Measurements from ENCODE around the gene R3HCC1L.
"Not testable (repeated sequence)": the region's sequence is repeated elsewhere in the genome, so short reads cannot be mapped to it uniquely, and the experiment has no call there.

R3HCC1L gene

DNA sequence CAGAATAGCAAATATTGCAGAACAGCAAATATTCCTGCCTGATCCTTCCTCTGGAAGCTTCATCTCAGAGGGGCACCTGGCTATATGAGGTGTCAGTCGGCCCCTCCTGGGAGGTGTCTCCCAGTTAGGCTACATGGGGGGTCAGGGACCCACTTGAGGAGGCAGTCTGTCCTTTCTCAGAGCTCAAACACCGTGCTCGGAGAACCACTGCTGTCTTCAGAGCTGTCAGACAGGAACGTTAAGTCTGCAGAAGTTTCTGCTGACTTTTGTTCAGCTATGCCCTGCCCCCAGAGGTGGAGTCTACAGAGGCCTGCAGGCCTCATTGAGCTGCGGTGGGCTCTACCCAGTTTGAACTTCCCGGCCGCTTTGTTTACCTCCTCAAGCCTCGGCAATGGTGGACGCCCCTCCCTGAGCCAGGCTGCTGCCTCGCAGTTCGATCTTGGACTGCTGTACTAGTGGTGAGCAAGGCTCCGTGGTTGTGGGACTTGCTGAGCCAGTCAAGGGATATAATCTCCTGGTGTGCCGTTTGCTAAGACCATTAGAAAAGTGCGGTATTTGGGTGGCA, 48.0 kb downstream of the R3HCC1L start:
- DNase-seq: not testable (repeated sequence)

DNA sequence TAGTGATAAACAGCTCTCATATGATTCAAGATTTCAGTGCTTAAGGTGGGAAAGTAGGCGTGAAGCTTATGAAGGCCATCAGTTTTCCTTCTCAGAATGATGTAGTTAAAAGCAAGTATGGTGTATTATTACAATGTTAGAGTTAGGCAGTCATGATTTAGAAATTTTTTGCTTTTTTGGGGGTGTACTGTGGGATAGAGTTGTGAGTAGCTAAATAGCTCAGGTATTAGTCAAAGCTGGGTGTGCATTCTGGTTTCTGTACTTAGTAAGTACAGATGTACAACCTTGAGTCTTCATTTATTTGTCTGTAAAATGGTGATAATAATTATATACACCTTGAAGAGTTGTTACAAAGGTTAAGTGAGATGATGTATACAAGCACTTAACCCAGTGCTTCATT, 52.2 kb downstream of the R3HCC1L start:
- DNase-seq: no peak

DNA sequence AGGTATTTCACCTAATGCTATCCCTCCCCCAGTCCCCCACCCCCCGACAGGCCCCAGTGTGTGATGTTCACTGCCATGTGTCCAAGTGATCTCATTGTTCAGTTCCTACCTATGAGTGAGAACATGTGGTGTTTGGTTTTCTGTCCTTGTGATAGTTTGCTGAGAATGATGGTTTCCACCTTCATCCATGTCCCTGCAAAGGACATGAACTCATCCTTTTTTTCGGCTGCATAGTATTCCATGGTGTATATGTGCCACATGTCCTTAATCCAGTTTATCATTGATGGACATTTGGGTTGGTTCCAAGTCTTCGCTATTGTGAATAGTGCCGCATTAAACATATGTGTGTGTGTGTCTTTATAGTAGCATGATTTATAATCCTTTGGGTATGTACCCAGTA, 56.3 kb downstream of the R3HCC1L start:
- not testable (repeated sequence) for DNase-seq

DNA sequence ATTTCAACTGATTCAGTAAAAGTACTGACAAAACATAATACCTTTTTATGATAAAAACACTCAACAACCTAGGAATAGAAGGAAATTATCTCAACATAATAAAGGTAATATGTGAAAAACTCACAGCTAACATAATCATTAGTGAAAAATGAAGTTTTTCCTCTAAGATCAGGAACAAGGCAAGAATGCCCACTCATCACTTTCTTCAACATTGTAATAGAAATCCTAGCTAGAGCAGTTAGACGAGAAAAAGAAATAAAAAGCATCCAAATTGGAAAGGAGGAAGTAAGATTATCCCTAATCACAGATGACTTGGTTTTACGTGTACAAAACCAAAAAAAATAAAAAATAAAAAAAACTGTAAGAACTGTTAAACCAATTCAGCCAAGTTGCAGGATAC, 58.6 kb downstream of the R3HCC1L start:
- DNase-seq: no peak

DNA sequence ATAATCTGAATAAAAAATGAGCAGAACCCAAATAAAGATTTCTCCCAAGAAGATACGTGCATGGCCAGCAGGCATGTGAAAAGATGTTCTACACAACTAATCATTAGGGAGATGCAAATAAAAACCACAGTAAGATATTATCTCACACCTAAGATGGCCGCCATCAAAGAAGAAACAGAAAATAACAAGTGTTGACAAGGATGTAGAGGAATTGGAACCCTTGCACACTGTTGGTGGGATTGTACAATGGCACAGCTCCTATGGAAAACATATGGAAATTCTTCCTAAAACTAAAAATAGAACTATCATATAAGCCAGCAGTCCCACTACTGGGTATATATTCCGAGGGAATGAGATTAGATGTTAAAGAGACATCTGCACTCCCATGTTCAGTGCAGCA, 60.2 kb downstream of the R3HCC1L start:
- no peak for DNase-seq

DNA sequence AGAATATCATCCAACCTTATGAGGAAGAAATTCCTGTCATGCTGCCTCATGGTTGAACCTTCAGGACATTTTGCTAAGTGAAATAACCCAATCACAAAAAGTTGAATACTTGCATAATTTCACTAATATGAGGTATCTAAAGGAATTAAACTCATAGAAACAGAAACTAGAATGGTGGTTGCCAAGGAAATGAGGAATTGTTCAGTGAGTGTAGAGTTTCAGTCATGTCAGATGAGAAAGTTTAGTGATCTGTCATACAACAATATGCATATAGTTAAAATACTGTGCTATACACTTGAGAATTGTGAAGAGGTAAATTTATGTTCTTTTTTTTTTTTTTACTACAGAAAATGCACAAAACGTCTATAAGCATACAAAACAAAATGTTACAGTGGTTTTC, 60.7 kb downstream of the R3HCC1L start:
- no peak for DNase-seq

DNA sequence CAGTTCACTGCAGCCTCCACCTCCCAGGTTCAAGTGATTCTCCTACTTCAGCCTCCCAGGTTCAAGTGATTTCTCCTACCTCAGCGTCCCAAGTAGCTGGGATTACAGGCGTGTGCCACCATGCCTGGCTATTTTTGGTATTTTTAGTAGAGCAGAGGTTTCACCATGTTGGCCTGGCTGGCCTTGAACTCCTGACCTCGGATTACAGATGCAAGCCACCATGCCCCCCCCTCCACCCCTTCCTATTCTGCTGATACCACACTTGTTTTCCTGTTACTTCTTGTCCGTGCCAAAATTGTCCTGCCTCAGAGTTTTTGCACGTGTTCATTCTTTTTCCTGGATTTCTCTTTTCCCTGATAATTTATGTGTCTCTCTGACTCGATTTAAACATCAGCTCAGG, 62.5 kb downstream of the R3HCC1L start:
- DNase-seq: no peak

DNA sequence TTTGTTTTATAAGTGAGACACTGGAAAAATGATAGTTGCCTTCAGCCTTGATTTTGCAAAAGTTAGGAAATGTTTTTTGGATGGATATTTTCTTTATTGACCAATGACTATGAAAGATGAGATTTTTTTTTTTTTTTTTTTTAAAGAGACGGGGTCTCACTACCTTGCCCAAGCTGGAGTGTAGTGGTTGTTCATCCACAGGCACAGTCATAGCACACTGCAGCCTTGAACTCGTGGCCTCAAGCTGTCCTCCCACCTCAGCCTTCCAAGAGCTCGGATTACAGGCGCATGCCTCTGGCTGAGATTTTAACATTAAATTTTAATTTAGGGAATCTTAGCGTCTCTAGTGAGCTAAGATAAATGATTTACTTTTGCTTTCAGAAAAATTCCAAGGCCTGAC, 67.3 kb downstream of the R3HCC1L start:
- no peak for DNase-seq

DNA sequence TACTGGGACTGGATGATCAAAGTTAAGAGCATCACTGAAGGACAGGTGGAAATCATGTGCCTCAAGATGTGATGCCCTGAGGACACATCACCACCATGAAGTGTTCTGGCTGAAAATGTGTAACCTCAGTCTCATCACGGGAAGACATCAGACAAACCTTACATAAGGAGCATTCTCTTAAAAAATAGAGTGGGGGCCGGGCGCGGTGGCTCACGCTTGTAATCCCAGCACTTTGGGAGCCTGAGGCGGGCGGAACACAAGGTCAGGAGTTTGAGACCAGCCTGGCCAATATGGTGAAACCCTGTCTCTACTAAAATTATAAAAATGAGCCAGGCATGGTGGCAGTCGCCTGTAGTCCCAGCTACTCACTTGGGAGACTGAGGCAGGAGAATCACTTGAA, 67.9 kb downstream of the R3HCC1L start:
- no peak for DNase-seq

DNA sequence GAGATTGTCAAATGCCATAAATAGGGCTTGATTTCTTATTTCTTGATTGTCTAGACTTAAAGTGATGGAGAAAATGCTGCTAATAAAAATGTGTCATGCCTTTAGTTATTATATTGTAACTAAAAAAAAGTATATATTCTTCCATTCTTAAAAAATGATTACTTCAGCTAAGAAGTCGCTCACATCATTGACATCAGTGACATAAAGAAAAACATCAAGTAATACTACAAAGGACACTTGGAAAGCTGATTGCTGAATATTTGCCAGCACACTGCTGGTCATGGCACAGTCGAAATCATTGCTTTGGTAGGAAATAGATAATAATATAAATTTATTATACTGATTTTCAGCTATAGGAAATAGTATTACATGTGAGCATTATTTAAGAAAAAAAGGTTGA, 70.9 kb downstream of the R3HCC1L start:
- DNase-seq: no peak

DNA sequence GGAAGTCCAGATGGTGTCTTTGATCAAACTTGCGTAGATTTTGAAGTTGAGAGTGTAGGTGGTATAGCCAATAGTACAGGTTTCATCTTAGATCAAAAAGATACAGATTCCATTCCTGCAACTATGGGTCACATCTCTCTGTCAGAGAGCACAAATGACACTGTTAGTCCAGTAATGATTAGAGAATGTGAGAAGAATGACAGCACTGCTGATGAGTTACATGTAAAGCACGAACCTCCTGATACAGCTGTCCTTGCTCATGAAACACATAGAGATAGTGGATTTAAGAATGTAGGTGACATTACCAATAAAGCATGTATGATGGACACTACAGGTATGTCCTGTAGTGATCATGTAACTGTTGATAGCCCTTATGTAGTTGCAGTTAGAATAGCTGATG, 74.5 kb downstream of the R3HCC1L start:
- DNase-seq: no peak

DNA sequence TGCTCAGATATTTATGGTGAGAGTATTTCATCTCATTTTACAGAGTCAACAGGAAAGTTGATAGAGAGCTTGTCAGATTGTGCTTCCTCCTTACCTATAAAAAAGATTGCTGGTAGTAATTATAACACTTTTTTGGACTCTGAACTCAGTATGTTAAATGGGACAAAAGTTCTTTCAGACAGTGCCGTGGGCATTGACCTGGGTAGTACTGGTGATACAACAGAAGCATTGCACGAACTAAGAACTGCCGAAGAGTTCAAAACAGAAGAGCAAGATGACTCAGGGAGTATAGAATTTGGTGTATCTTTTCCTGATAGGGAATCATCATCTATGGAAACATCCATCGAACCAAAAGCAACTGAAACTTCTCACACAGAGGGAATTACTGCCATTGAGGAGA, 75.0 kb downstream of the R3HCC1L start:
- no peak for DNase-seq

DNA sequence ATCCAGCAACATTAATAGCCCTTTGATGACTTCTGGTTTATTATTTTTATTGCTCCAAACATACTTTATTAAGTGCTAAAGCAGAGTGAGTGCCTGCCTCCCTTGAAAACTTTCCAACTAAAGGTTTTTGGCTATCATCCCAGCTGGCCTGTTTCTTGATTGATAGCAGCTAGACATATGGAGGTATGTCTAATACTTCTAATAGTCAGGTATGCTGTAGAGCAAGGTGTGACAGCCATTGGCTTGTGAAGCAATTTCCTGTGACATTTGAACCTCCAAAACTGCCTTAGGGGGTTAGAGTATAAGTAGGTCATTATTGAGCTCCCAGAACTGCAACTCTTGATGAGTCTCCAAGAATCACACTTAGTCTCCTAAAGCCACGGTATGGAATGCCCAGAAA, 77.7 kb downstream of the R3HCC1L start:
- DNase-seq: no peak

DNA sequence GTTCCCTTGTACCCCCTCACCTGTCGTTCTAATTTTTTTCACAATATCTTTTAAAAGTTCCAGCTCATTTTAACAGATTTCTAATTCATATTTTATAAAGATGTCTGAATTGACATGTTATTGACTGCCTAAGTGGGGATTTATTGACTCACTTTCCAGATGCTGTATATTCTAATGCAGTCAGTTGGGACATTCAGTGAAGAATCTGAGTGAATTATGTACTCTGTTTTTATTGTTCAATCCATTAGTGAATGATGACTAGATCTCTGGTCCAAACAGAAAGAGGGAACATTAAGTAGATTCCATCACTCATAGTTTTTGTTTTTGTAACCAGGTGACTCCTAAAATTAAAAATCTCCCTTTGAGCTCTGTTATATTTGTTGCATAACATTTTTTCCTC, 79.3 kb downstream of the R3HCC1L start:
- no peak for DNase-seq

DNA sequence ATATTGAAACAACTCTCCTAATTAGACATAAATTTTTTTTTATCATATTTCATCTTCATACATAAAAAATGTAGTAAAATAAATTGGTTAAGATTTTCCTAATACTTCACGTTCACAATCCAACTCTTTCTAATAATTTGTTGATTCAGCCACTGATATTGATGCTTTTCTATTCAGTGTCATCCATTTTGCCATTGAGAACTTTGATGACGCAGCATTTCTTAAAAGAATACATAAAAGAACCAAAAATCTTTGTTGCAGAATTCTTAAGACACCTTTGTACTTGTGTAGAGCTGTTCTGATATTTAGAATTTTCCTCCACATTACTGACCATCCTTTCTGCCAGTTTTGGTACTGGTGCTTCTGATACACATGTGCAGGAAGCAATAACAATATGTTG, 80.9 kb downstream of the R3HCC1L start:
- DNase-seq: no peak

DNA sequence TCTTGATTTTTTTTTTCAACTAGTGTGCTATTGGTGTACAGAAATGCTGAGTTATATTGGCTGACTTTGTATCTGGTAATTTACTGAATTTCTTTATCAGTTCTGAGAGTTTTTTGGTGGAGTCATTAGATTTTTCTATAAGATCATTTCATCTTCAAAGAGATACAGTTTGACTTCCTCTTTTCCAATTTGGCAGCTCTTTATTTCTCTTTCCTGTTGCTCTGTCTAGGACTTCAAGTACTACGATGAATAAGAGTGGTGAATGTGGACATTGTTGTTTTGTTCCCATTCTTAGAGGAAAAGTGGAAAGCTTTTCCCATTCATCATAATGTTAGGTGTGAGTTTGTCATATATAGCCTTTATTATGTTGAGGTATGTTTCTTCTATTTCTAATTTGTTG, 83.3 kb downstream of the R3HCC1L start:
- DNase-seq: no peak

DNA sequence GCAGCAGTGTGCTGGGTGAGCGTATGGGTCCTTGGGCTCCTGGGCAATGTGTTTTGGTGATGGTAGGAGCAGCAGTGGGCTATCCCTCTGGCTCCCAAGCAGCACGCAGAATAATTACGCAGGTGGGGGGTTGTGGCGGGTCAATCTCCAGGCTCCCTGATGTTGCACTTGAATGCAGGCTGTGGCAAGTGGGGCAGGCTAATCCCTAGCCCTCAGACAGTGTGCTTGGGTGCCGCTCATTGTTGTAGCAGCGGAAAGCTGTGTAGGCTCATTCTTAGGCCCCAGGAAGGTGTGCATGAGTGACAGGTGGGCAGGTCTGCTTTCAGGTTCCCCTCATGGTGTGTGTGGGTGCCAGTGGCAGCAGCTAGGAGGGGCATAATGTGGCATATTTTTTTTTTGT, 89.4 kb downstream of the R3HCC1L start:
- DNase-seq: no peak

DNA sequence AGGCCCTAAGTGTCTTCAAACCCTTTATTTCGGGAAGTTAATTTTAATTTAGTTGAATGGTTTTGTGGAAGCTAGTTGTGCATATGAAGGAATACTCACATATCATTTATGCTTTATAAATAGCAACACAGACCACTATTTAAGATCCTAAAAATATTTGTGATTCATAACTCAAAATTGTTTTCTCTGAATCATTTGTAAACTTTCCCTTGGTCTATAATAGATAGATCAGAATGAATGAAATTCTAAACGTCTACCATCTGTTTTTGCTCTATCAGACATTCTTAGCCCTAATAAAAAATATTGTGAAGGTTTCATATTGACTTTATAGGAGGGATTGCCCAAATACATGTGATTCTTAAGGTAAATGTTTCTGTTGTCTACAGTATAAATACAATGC, 90.1 kb downstream of the R3HCC1L start:
- no peak for DNase-seq

DNA sequence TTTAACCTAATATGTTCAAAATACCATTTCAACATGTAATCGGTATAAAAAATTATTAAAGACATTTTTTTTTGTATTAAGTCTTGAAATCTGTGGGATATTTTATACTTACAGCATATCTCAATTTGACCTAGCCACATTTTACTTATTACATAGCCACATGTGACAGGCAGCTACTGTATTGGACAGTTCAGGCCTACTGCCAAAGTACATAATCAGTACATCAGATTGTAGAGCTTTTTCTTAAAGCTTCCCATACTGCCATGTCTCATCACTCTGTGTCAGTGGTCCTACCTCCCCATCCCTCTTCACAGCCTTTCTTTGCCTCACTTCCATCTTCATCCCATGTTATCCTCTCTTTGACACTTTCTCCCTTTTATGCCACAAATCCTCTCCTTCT, 90.5 kb downstream of the R3HCC1L start:
- DNase-seq: no peak

DNA sequence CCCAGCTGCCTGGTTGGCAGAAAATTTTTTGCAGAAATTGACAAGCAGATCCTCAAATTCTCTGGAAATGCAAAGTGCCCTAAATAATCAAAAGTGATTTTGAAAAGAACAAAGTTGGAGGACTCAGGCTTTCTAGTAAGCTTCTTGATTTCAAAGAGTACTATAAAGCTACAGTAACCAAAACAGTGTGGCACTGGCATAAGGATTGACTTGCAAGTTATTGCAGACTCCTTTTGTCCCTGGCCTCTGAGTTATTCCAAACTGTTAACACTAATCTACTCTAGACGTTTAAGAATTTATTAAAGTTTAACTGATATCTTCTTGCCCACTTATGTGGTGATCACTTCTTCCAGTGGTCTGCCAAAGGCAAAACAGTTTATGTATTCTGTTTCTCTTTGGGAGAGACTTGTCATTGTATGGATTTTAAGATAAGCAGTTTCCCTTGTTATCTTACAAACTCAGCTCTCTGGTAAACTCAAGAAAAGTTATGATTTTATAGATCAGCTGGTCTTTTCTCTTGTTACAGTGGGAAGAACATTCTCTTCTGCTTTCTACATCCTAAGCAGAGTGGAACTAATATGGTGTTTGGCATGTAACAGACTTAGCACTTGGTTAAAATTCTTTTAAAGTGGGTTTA, 92.2 kb downstream of the R3HCC1L start:
- no peak for DNase-seq

DNA sequence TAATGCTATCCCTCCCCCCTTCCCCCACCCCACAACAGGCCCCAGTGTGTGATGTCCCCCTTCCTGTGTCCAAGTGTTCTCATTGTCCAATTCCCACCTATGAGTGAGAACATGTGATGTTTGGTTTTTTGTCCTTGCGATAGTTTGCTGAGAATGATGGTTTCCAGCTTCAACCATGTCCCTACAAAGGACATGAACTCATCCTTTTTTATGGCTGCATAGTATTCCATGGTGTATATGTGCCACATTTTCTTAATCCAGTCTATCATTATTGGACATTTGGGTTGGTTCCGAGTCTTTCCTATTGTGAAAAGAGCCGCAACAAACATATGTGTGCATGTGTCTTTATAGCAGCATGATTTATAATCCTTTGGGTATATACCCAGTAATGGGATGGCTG, 93.3 kb downstream of the R3HCC1L start:
- DNase-seq: not testable (repeated sequence)

DNA sequence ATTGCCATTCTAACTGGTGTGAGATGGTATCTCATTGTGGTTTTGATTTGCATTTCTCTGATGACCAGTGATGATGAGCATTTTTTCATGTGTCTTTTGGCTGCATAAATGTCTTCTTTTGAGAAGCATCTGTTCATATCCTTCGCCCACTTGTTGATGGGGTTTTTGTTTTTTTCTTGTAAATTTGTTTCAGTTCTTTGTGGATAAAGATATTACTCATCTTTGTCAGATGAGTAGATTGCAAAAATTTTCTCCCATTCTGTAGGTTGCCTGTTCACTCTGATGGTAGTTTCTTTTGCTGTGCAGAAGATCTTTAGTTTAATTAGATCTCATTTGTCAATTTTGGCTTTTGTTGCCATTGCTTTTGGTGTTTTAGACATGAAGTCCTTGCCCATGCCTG, 93.8 kb downstream of the R3HCC1L start:
- not testable (repeated sequence) for DNase-seq

DNA sequence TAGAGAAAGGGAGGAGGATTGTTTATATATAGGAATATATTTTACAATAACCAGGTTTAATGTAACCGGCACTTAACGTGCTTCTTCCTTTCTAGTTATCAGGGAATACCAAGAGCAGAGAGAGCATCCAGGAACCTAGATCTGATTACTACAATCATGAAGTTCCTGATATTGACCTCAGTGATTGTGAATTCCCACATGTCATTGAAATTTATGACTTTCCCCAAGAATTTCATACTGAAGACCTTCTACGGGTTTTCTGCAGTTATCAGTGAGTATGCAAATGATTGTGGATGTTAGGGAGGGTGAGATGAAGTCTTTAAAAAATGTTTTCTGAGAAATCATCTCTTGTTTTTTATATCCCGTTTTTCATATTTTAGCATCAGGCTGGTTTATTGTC, 97.0 kb downstream of the R3HCC1L start:
- DNase-seq: no peak

DNA sequence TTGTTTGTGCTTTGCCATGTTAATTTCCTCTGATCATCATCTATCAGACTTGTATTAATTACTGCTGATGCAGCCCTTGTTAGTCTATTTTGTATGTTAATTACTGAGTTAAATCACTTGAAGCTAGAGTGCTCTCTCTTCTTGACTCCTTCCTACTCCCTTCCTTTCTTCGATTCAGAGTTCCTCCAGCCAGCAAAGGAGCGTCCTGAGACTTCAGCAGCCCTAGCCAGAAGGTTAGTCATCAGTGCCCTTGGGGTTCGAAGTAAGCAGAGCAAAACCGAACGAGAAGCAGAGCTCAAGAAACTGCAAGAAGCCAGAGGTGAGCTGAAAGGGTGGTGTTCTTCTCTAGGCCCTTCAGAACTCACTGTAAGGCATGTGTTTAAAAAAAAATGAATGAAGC, 101.4 kb downstream of the R3HCC1L start:
- DNase-seq: no peak

DNA sequence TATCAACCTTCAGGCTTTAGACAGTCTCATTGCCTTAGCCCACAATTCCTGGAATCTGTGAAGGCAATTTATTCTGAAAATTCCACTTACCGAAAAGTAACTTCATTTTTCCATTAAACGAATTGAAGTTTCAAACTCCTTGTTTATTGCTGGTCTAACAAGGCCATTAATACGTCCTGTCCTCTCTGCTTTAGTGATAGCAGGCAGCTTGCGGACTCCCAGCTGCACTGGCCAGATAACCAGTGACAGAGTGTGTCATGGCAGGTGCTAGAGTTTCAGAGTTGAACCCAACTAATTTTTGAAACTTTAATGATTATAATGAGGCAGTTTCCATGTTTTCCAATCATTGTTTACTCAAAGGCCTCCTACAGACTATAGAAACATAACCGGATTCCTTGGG, 102.4 kb downstream of the R3HCC1L start:
- no peak for DNase-seq

DNA sequence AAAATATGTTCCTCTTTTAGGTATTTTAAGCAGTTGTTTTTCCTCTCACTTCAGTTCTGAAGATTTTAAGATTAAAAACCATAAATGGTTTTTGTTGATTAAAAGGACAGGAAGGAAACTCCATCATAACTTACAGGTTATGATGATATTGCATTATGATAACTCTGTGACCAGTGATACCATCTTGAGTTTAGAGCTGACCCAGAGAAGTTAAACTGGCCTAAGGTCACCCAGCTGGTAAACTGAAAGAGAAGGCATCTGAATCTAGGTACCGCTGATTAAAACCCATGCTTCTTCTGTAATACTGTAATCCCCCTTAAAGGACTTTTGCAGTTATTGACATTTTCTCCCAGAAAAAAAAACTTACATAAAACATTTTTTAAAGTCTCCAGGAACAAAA, 103.9 kb downstream of the R3HCC1L start:
- no peak for DNase-seq
